Stimulated activated CD4-positive, alpha-beta T cell treated with anti-CD3 and anti-CD28 coated beads, Interleukin-2, amount 100 ng/mL, for 48 hours (primary cell): ENCODE measurements around the gene GATB.

ENCODE experiments used
- DNase-seq, 2 donors: peaks; one replicate each; pipeline ENCODE4 v3.0.0-alpha.2; 2020

The GATB gene

GRCh38 chr4:151670843-151671242 lies 90.0 kb downstream of the GATB start:
- DNase-seq: no peak

DNA sequence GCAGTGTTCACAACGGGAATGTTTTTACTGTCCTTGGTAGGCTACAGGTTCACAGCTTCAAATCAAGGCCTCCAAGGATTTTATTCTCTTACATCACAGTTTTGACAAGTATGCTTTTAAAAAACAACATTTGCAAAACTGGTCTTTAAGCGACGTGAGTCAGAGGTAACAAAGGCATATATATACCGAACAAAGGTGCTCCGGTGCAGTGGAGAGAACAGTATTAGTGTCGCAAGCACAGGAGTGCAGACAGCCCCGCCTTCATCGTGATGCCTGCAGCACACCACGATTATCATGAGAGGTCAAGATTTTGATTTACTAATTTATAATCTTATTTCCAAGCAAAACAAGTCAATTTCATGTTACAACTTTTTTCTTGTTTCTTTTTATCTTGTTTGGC lies 90.8 kb downstream of the GATB start:
- DNase-seq: no peak

DNA sequence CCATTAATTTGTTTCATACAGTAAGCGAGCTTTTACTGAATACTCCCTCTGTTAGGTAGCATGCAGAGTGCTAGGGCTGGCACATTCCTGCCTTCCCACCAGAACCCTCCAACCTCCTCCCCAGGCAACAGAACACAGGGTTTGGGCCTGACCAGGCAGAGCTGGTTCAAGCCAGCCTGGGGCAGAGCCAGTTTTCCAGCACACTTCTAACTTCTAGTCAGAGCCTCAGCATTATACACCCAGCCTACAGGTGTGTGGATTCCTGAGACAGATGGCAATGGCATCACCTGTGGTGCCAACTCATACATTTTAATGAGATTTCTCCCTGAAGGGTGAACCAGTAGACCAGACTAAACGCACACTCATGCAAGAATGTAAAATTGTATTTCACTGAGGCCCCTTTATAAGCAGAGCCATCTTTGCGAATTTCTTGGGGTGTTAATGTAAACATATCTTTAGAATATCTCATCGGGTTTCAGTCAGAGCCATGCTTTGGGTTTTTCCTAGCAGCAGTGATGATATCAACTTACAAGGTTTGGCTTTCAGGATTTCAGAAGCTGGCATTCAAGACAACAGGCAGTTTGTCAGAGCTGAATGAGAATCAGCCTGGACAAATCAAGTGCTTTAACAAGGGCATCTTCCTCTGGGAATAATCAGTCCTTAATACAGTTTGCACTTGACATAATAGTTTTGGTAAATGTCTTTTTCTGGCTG lies 92.0 kb downstream of the GATB start:
- DNase-seq: no peak

GRCh38 chr4:151667666-151668065 lies 93.1 kb downstream of the GATB start:
- DNase-seq: no peak

- no peak for DNase-seq
Measured at GRCh38 chr4:151667048-151667447, 93.8 kb downstream of the GATB start.

- DNase-seq: no peak
Measured at GRCh38 chr4:151666501-151666900, 94.3 kb downstream of the GATB start.

DNA sequence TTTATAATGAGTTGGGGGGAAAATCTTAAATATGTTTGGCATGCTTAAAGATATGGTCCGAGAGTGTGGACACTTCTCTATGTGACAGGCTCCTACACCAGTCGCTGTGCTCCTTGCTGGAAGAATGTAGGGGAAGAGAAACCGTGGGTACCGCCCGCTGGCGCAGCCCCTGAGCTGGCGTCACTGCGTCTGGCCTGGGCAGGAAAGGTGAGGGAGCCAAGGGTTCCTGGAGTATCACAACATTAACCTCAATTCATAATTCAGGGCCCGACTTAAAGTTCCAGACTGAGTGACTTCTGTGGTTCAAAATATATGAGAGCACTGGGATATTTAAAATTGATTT lies 95.1 kb downstream of the GATB start:
- DNase-seq: no peak

- DNase-seq: no peak
Measured at GRCh38 chr4:151665022-151665784, 95.6 kb downstream of the GATB start.

DNA sequence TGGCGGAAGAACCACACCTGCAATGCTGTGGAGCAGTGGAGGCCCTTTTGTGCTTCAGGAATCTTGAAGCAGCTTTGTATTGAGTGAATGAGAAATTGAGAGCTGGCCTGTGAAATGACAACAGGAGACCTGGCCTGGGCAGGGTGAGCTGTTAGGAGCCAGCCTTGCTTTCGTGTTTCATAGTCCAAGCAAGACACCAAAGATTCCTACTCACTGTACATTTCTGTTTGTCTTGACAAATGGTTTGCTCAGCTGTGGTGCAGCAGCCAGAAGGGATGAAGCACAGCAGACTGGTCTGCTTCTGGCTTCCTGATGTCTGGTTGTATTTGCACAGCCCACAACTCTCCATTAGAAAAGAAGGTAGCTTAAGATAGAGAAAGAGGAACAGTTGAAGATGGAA lies 96.5 kb downstream of the GATB start:
- DNase-seq: no peak

DNA sequence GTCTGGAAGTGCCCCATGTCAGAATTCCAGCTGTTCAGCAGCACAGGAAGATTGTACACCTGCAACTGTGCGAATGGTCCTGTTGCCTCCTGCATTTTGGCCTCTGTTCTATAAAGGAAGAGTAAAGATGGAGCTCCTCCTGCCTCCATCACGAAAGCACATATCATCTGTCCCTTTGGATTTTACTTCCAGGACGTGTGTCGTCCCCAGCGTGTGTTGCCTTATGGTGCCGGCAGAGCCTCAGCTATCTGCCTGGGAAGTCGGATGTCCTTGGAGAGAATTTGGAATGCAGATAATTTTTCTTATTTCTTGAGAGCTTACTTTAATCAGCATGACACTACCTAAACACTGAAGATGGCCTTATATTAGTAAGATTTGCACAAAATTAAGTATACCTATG lies 97.7 kb downstream of the GATB start:
- no peak for DNase-seq

- no peak for DNase-seq
Measured at GRCh38 chr4:151661873-151662272, 98.9 kb downstream of the GATB start.

GRCh38 chr4:151660676-151661075 lies 100.1 kb downstream of the GATB start:
- no peak for DNase-seq

DNA sequence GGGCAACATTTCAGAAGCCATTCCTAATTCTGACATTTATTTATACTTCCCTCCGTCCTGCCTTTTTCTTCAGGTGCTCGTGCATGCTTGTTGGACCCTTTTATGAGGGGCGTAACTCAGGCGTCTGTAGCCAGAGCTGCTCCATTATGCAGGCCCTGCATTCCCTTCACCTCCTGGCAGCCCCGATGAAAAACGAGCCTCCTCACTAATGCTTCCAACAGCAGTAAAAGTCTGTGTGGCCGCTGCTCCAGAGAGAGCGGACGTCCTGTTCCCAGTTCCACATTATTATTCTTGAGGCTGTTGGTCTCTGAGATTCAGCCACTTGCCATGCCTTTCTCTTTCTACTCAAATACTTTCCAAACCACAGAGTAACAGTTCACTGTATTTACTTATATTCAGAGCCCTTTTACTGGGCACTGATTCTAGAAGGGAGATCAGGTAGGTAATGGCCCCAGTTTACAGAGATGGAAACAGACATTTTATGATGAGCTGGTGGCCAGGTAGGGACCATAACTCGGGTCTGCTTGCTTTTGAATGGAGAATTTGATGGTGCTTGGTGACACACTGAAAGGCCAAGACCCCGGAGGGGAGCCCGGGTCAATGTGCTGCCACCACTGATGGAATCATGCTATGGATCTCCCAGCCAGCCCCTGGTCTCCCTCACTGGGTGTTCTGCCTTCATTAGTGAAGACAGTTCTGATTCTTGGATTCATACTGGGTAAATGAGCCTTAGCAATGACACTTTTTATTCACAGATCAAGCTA lies 101.0 kb downstream of the GATB start:
- DNase-seq: no peak

- DNase-seq: no peak
Measured at GRCh38 chr4:151658959-151659600, 101.7 kb downstream of the GATB start.

DNA sequence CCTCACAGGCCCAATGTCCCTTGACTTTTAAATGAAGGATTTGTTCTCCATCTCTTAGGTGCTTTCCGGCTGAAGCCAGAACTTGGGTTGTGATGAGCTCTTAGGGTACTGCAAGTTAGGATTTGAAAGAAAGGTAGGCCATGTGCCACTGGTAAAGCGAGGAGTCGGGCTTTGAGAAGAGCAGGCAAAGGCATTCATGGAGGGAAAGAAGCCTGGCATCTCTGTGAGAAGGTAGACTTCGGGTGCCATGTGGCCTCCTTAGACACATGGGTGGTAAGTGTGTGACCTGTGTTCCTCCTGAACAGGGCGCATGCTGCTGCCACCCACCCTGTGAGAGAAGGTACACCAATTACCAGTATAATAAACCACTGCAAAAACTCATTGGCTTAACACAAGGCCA lies 102.9 kb downstream of the GATB start:
- DNase-seq: no peak

- no peak for DNase-seq
Measured at GRCh38 chr4:151656058-151656457, 104.7 kb downstream of the GATB start.

DNA sequence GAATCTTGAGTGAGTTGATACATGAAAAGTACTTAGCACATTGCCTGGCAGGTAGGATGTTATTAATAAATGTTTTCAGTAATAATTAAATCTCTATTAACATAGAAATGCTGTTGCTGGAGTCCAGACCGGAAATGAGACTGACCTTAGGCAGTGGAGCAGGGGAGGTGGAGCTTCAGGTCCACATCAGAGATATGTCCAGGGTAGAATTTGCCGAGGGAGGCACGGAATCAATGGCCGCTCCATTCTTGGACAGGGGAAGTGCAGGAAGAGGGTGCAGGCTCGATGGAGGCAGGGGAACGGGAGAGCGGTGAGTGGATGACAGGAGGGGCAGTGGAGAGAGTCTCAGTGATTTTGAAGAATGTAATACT lies 107.3 kb downstream of the GATB start:
- no peak for DNase-seq

DNA sequence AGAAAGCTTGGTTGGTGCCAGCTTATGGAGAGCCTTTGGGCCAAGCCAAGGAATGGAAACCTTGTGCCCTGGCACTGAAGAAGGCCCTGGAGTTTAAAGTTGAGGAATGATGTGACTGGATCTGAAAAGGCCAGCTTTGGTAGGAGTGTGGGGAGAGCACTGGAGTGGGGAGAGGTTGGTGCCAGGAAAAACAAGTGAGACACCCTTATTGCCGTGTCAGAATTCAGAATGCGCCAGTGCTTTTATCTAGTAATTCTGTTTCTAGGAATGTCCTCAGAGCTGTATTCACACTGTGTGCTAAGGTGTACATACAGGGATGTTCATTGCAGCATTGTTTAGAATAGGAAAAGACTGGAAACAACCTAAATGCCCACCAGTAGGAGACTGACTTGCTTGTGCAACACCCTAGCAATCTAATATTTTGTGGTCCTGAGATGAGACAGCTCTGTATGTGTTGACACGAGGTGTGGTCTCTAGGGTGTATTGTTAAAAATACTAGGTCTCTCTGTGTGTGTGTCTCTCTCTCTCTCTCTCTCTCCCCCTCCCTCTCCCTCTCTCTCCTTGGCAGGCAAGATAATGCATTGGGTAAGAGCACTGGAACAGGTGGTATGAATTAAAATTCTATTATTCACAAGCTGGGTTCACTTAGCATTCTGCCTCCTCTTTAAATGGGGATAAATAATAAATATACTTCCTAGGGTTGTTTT lies 107.8 kb downstream of the GATB start:
- no peak for DNase-seq

GRCh38 chr4:151651496-151651895 lies 109.3 kb downstream of the GATB start:
- no peak for DNase-seq

DNA sequence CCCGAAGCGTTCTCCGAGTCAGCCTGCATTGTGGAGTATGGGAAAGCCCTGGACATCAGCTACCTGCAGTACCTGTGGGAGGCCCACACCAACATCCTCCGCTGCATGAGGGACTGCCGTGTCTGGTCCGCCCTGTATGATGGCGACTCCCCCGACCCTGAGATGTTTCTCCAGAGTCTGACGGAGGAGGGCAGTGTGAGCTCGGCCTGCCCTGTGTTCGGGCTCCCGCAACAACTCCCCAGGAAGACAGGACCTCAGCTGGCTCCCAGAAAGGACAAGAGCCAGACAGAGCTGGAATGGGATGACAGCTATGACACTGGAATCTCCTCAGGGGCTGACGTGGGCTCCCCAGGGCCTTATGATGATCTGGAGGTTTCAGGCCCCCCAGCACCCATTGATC lies 111.3 kb downstream of the GATB start:
- no peak for DNase-seq

DNA sequence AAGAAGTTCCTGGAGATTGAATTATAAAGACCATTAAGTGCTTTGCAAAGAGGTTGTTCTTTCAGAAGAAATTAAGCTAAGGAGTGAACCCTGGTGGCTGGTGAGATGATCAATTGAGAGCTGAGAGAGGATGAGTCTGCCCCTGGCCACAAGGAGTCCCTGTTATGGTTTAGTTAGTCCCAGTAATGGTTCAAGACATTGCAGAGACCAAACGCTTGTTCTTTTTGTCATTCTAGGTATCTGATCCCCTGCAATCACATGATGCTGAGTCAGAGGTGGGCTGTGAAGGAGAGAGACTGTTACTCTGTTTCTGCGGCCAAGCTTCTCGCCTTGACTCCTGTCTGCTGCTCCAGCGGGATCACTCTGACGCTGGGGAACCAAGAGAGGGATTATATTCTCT lies 114.5 kb downstream of the GATB start:
- no peak for DNase-seq

- DNase-seq: peak in 1 of 2 donors; percentile 16
Measured at GRCh38 chr4:151644622-151645021, 116.2 kb downstream of the GATB start.

GRCh38 chr4:151643564-151643963 lies 117.2 kb downstream of the GATB start:
- DNase-seq: no peak
